Thymus (tissue), 11 donors: ENCODE measurements around the gene SPAAR. TPM values are rescaled to one million over a fixed set of nuclear protein-coding genes. Genes with fewer than 3 reads are reported as not detected.
A peak's percentile ranks its signal among the peaks of the same experiment; 100 is the strongest.

Experiments used
- DNase-seq, 9 donors: peaks; one replicate each; pipeline ENCODE4 v3.0.0-alpha.2; 2013; ENCODE audit warnings: low spot score in 9 of 9, low read depth in 6 of 9, missing footprints in 1 of 9
- H3K27ac ChIP-seq, 2 donors: one replicate each; pipeline ENCODE4 v1.5.1; 2013; ENCODE audit warnings: control low read depth in 1 of 2, low read depth in 1 of 2, low read length in 1 of 2, mild to moderate bottlenecking in 1 of 2, moderate library complexity in 1 of 2
- H3K27me3 ChIP-seq, 2 donors: one replicate each; pipeline ENCODE4 v1.5.1; 2013; ENCODE audit warnings: low read length in 1 of 2; ENCODE audit not compliant: control insufficient read depth in 2 of 2, insufficient read depth in 1 of 2
- H3K36me3 ChIP-seq, 2 donors: one replicate each; pipeline ENCODE4 v1.5.1; 2013; ENCODE audit warnings: low read length in 1 of 2, mild to moderate bottlenecking in 1 of 2, moderate library complexity in 1 of 2; ENCODE audit not compliant: control insufficient read depth in 2 of 2, insufficient read depth in 2 of 2
- H3K4me1 ChIP-seq, 2 donors: one replicate each; pipeline ENCODE4 v1.5.1; 2013; ENCODE audit warnings: low read length in 2 of 2; ENCODE audit not compliant: control insufficient read depth in 2 of 2, insufficient read depth in 2 of 2
- H3K4me3 ChIP-seq, 2 donors: one replicate each; pipeline ENCODE4 v1.5.1; 2013; ENCODE audit warnings: low read length in 2 of 2, control low read depth in 1 of 2, mild to moderate bottlenecking in 1 of 2
- H3K9me3 ChIP-seq, 2 donors: one replicate each; pipeline ENCODE4 v1.5.1; 2013; ENCODE audit warnings: low read length in 1 of 2, mild to moderate bottlenecking in 1 of 2; ENCODE audit not compliant: control insufficient read depth in 2 of 2, insufficient read depth in 1 of 2
- WGBS: extraction: QIAGEN DNeasy Blood & Tissue Kit; methylation state at CpG from one replicate; pipeline ENCODE4 v1.1.7; 2013; 5-methylcytosine and 5-hydroxymethylcytosine counted together
- polyA plus RNA-seq: library from polyadenylated mRNA; stranded (reverse); fragments of 200-250 nt; gene quantifications from one replicate; pipeline ENCODE4 v1.2.3, GENCODE V29; 2013
- total RNA-seq: library from RNA; stranded (reverse); fragments of 120-200 nt; gene quantifications from one replicate; pipeline ENCODE4 v1.2.4, GENCODE V29; 2013
- donor health status: healthy.

SPAAR gene
- total and polyA plus RNA-seq, 2 donors, result 0.09 to 1.2 TPM

DNA sequence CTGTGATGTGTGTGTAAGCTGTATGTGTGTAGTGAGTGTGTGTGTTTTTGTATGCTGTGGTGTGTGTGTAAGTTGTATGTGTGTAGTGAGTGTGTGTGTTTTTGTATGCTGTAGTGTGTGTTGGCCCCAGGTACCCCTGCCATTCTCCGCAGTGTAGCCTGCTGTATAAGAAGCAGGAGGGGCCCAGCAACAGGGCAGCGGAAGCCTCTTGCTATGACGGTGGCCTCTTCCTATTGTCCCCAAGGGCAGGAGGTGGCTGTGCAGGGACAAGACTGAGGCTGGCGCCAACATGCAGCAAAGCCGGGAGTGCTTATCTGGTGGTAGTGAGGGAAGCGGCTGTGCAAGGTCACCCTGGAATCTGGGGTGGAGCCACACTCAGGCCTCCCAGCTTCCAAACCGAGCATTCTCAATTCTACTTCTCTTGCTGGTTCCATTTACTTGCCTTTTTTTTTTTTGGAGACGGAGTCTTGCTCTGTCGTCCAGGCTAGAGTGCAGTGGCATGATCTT lies 5.1 kb downstream of the SPAAR start:
- H3K27ac ChIP-seq, result peak overlapping the region in 1 of 2 donors; percentile 58
- peak in 2 of 9 donors; percentile 33 to 77 for DNase-seq
- WGBS, result 88% methylated on average over 9 of the region's 9 CpGs

DNA sequence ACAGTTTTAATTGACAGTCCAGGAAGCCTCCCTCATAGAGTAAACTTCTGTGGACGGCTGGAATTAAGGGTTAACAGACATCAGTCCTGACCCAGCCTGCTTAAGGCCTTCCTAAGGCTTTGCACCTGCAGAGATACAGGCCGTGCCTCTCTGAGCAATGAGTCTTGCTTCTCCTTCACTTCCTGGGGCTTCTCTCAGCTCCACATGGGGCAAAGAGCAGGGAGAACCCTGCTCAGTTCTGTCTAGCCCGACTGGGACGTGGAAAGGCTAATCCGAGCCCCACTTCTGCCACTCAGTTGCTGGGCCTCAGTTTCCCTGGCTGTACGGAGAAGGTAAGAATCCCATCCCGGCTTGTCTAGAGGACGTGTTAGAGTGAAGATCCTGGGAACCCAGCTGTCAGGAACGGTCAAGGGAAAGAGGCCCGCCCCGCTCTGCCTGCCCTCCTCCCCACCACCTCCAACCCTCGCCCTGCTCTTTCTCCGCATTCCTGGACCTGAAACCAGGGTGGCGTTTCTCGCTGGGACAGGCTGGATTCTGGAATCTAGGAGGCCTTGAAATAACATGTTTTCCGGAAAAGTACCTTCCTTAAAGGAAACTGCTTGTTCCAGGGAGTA lies 6.5 kb downstream of the SPAAR start:
- DNase-seq, result no peak
- Histone ChIP-seq H3K27ac (peak overlapping the region in 1 of 2 donors; percentile 7), H3K4me1 (peaks cover 4 to 24% of the 10 kb centered on the region in 2 donors)

More for the DNA sequence above, 5.1 kb downstream of the SPAAR start:
- Histone ChIP-seq H3K36me3 (no peaks in the 10 kb centered on the region), H3K4me3 (no peak overlapping the region), H3K9me3 (no peaks in the 10 kb centered on the region), H3K27me3 (no peaks in the 10 kb centered on the region), H3K4me1 (peaks cover 4 to 37% of the 10 kb centered on the region in 2 donors)

DNA sequence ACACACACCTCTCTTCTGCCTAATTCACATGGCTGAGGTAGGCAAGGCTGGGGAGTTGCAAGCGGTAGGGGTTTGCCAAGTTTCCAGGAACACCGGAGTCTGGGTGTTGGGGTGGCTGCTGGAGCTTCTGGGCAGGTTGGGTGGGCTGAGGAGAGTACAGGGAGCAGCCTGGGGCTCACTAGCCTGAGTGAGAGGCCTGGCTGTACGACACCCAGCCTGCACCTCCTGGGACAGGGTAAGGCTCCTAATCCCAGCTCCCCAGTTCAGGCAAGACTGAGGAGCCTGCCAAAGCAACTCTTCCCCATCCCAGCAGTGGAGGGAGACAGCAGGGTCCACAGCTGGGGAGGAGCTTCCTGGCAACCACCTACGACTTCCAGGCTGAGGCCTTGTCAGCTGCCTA lies 8.0 kb downstream of the SPAAR start:
- Histone ChIP-seq H3K27ac (no peak overlapping the region), H3K27me3 (no peaks in the 10 kb centered on the region), H3K4me1 (peaks cover 0 to 14% of the 10 kb centered on the region in 2 donors), H3K4me3 (no peak overlapping the region), H3K36me3 (no peaks in the 10 kb centered on the region), H3K9me3 (no peaks in the 10 kb centered on the region)
- no peak for DNase-seq
- 92% methylated on average over 4 of the region's 4 CpGs for WGBS

More for the DNA sequence above, 6.5 kb downstream of the SPAAR start:
- no peak overlapping the region for H3K4me3 ChIP-seq
- no peaks in the 10 kb centered on the region for H3K9me3 ChIP-seq
- H3K27me3 ChIP-seq, result no peaks in the 10 kb centered on the region
- 93% methylated on average over 16 of the region's 16 CpGs for WGBS
- no peaks in the 10 kb centered on the region for H3K36me3 ChIP-seq

DNA sequence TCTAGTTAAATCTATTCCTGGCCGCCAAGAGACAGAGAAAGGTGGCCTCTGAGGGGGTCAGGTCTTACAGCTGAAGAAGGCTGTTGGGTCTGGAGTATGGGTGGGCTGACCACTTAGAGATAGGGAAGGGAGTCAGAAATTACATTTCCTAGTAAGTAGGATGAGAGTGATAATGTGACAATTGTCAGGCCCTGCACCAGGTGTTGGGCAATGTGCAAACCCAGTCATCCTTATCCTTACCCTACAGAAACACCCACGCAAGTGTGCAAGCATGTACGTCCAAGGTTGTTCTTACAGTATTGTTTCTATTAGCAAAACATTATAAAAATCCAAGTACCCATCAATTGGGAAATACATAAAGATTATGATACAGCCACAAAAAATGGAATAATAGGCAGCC lies 9.5 kb downstream of the SPAAR start:
- WGBS, result 97% methylated on average over 3 of the region's 3 CpGs
- H3K9me3 ChIP-seq, result no peaks in the 10 kb centered on the region
- H3K36me3 ChIP-seq, result no peaks in the 10 kb centered on the region
- H3K27ac ChIP-seq, result no peak overlapping the region
- no peak overlapping the region for H3K4me3 ChIP-seq
- DNase-seq, result no peak
- no peaks in the 10 kb centered on the region for H3K27me3 ChIP-seq
- H3K4me1 ChIP-seq, result peaks cover 0 to 20% of the 10 kb centered on the region in 2 donors

DNA sequence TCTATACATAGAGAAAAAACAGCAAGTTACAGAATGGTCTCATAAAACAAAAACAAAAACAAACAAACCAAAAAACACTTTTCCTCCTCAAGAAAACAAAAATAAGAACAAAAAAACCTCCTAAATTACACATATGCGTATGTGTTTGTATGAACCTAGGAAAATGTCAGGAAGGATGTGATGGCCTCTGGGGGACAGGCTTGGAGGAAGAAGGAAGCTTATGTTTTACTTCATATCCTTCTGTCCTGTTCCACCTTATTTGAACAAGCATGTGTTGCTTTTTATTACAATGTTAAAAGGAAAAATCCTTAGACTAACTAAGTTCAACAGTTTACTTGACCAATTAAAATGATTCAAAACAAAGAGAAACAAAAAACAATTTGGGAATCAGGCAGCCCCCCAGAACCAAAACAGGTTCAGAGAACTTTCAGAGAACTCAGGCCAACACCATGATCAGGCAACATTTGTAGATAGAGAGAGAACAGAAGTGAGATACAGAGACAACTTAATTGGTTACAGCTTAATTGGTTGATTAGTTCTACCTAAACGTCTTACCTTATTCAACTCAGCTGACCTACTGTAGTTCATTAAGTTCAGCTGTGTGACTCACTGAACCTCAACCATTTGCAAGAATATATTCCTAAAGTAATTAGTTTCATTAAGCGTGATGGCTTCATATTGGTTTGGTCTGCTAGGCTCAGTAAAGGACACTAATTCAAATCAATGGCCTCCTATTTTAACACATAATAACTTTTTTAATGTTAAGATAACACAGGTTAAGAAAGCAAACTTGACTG lies 10.1 kb downstream of the SPAAR start:
- 98% methylated on average over 3 of the region's 3 CpGs for WGBS
- no peaks in the 10 kb centered on the region for H3K9me3 ChIP-seq
- no peak for DNase-seq
- H3K27me3 ChIP-seq, result no peaks in the 10 kb centered on the region
- H3K4me3 ChIP-seq, result no peak overlapping the region
- peak overlapping the region in 1 of 2 donors; percentile 14 for H3K27ac ChIP-seq
- no peaks in the 10 kb centered on the region for H3K36me3 ChIP-seq
- H3K4me1 ChIP-seq, result peaks cover 0 to 21% of the 10 kb centered on the region in 2 donors

DNA sequence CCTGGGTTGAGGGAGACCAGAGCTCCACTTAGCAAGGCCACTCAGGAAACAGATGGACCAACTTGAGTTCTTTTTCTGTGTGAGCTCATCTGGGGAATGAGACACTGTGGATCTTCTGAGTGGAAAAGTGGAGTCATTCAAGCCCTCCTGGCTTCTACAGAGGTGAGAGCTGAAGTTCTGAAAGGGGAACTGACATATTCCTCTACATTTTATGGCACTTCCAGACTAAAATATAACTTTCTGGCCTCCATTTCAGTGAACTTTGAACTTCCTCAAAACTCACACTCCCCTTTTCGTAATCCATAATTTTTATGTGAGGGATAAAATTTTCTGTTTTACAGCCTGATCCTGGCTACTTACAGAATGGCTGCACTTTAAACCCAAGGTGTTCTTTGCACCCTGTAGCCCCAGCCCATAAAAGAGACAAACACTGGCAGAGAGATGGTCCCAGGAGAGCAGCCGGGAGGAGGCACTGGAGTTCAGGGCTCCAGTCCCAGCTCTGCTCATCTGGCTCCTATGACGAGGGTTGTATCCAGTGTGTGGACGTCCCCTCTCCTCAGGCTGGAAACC lies 10.8 kb downstream of the SPAAR start:
- 97% methylated on average over 4 of the region's 4 CpGs for WGBS
- no peak for DNase-seq
- H3K27ac ChIP-seq, result no peak overlapping the region

DNA sequence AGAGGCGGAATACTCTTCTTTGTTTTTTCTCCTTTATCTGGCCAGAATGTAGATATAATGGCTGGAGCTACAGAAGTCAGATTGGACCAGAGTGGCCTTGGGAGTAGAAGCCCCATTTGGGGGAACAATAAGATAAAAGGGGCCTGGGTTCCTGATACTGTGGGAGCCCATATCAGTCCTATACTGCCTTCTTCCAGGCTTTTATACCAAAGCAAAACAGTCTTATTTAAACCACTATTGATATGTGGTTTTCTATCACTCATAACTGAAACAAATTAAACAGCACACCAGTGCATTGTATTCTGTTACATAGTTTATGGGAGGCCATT lies 14.3 kb downstream of the SPAAR start:
- Histone ChIP-seq H3K36me3 (no peaks in the 10 kb centered on the region), H3K4me3 (no peak overlapping the region), H3K27ac (peak overlapping the region in 1 of 2 donors; percentile 3), H3K27me3 (no peaks in the 10 kb centered on the region), H3K9me3 (no peaks in the 10 kb centered on the region), H3K4me1 (peaks cover 0 to 9% of the 10 kb centered on the region in 2 donors)
- WGBS, result 100% methylated on average over 1 of the region's 1 CpG
- no peak for DNase-seq

More for the DNA sequence above, 10.8 kb downstream of the SPAAR start:
- H3K4me1 ChIP-seq, result peaks cover 0 to 20% of the 10 kb centered on the region in 2 donors
- no peaks in the 10 kb centered on the region for H3K9me3 ChIP-seq
- no peaks in the 10 kb centered on the region for H3K27me3 ChIP-seq
- no peak overlapping the region for H3K4me3 ChIP-seq
- no peaks in the 10 kb centered on the region for H3K36me3 ChIP-seq

DNA sequence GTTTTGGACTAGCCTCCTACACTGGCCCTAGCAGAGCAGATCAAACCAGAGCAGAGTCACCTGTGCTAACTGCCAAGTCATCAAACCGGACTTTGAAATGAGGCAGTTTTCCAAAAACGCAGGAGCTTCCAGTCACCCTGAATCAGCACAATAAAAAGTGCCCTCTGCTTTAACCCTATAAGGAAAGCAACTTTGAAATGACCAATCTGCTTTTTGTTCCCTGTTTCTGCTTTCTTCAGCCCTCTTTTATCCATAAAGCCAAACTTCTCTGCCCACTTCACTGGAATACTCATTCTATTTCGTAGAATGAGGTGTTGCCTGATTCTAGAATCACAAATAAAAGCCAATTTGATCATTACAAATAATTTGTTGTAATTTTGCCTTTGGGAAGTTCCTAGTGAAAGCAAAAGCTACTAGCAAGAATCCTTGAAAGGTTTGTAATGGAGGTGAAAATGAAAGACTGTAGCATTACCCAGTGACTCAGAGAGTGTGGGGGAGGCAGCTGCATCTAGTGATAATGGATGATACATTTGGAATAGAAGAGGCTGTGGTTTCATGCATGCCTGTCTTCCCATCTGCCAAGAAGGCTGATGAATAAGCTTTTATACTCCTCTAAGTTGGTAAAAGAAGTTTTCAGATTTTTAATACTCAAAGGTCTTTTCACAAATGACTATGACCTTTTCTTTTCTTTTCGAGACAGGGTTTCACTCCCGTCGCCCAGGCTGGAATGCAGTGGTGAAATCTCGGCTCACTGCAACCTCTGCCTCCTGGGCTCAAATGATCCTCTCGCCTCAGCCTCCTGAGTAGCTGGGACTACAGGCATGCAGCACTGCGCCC lies 14.9 kb downstream of the SPAAR start:
- peak overlapping the region in 1 of 2 donors; percentile 3 for H3K27ac ChIP-seq
- no peak overlapping the region for H3K4me3 ChIP-seq
- H3K9me3 ChIP-seq, result no peaks in the 10 kb centered on the region
- WGBS, result 81% methylated on average over 9 of the region's 9 CpGs
- H3K36me3 ChIP-seq, result no peaks in the 10 kb centered on the region
- H3K4me1 ChIP-seq, result peaks cover 0 to 9% of the 10 kb centered on the region in 2 donors
- no peak for DNase-seq
- H3K27me3 ChIP-seq, result no peaks in the 10 kb centered on the region
